HepG2 (cell line): Measurements from ENCODE around the gene TNIP1. TPM values are rescaled to one million over a fixed set of nuclear protein-coding genes. Genes with fewer than 3 reads are reported as not detected.

Source experiments
- ATAC-seq: fragments of 200-7000 bp; cut with Tn5 transposase; 3 replicates; pipeline ENCODE4 v1.9.1; 2020; ENCODE audit warnings: mild to moderate bottlenecking, moderate library complexity
- BruUV-seq: library from RNA; stranded (reverse); fragments of 400-500 nt; replicated peaks from 2 replicates; lab custom pipeline; 2021; lab: Mats Ljungman, UMichigan
- CTCF ChIA-PET: fragments of 300-600 bp; formaldehyde crosslinking; extraction: SDS; loops from one replicate; lab custom pipeline; 2021; ENCODE audit warnings: low total read pairs, inconsistent platforms, low intra/inter-chr PET ratio; lab: Yijun Ruan, JAX
- POLR2A ChIA-PET: fragments of 350-600 bp; sonication (Branson Sonifier 250); formaldehyde crosslinking; loops from one replicate; lab custom pipeline; 2020; ENCODE audit warnings: antibody characterized with exemption, inconsistent platforms; lab: Yijun Ruan, JAX
- DNase-seq: peaks from one replicate; pipeline ENCODE4 v3.0.0-alpha.2; 2015; ENCODE audit warnings: low spot score
- FAIRE-seq: peaks from 3 replicates; lab custom pipeline; 2011; peaks lifted over from hg19 to GRCh38; lab: Jason Lieb, UNC
- H2AFZ ChIP-seq: one replicate; pipeline ENCODE4 v1.6.1; 2011; ENCODE audit warnings: low read length, inconsistent platforms
- H3K27ac ChIP-seq: fragments of 300-600 bp; 3 replicates; pipeline ENCODE4 v1.8.0; 2011; ENCODE audit warnings: mixed run types, mild to moderate bottlenecking, mixed read lengths, low read length, inconsistent platforms; ENCODE audit not compliant: insufficient read depth; ENCODE audit errors: extremely low read length
- H3K27me3 ChIP-seq, 2 experiments: fragments of 200-600 bp in 1 of 2; 2 replicates in 1 of 2; 3 replicates in 1 of 2; pipeline versions ENCODE4 v1.6.0 to v1.8.0; 2011; ENCODE audit warnings: low read length in 2 of 2, mild to moderate bottlenecking in 2 of 2, moderate library complexity in 2 of 2, inconsistent platforms in 1 of 2; ENCODE audit not compliant: insufficient read depth in 2 of 2, control insufficient read depth in 1 of 2
- H3K36me3 ChIP-seq, 2 experiments: fragments of 200-600 bp in 1 of 2; replicated peaks in 1 of 2; 2 replicates in 1 of 2; 3 replicates in 1 of 2; pipeline versions ENCODE4 v1.5.1 to v1.8.0; 2011; ENCODE audit warnings: low read length in 2 of 2, inconsistent platforms in 1 of 2; ENCODE audit not compliant: insufficient read depth in 2 of 2, control insufficient read depth in 1 of 2
- H3K4me1 ChIP-seq: 2 replicates; pipeline ENCODE4 v1.5.1; 2012; ENCODE audit warnings: low read length, inconsistent platforms; ENCODE audit not compliant: insufficient read depth
- H3K4me2 ChIP-seq: 2 replicates; pipeline ENCODE4 v1.6.0; 2011; ENCODE audit warnings: low read depth, low read length, inconsistent platforms
- H3K4me3 ChIP-seq, 3 experiments: fragments of 200-600 bp in 1 of 3; sonication (generic), shearing (Covaris generic) in 1 of 3; replicated peaks in 1 of 3; 2 replicates each; pipeline ENCODE4 v1.5.1; 2011 to 2016; ENCODE audit warnings: low read length in 3 of 3, inconsistent platforms in 2 of 3, low read depth in 2 of 3, mild to moderate bottlenecking in 2 of 3, control low read depth in 1 of 3, mixed read lengths in 1 of 3; ENCODE audit not compliant: insufficient read depth in 1 of 3
- H3K79me2 ChIP-seq: one replicate; pipeline ENCODE4 v1.6.1; 2011; ENCODE audit warnings: low read length, inconsistent platforms; ENCODE audit not compliant: insufficient read depth
- H3K9ac ChIP-seq: 2 replicates; pipeline ENCODE4 v1.6.0; 2011; ENCODE audit warnings: mild to moderate bottlenecking, low read depth, low read length, inconsistent platforms; ENCODE audit not compliant: insufficient read depth
- H3K9me3 ChIP-seq: 2 replicates; pipeline ENCODE4 v1.5.1; 2012; ENCODE audit warnings: mild to moderate bottlenecking, low read length
- H4K20me1 ChIP-seq: 2 replicates; pipeline ENCODE4 v1.6.0; 2011; ENCODE audit warnings: inconsistent platforms, mild to moderate bottlenecking, low read length, moderate library complexity; ENCODE audit not compliant: insufficient read depth
- HMGA1 ChIP-seq: sonication (generic); formaldehyde crosslinking; conservative IDR thresholded peaks from 2 replicates; pipeline ENCODE4 v1.4.0; 2020; ENCODE audit warnings: missing genetic modification reagents
- MBNL3 ChIP-seq: fragments of 250-450 bp; sonication (Bioruptor Pico); conservative IDR thresholded peaks from 2 replicates; pipeline ENCODE4 v1.8.0; 2022; ENCODE audit warnings: mild to moderate bottlenecking, inconsistent platforms
- NCOA5 ChIP-seq: sonication (generic); formaldehyde crosslinking; IDR thresholded peaks from 2 replicates; pipeline ENCODE4 v1.4.0; 2020; ENCODE audit warnings: missing genetic modification reagents
- RXRA ChIP-seq: sonication (generic); formaldehyde crosslinking; IDR thresholded peaks from 2 replicates; pipeline ENCODE4 v1.5.1; 2020; ENCODE audit warnings: missing genetic modification reagents
- SMC3 ChIP-seq: IDR thresholded peaks from 2 replicates; pipeline ENCODE4 v1.6.1; 2011; ENCODE audit warnings: low read length, improper control_type of control experiment
- ZNF33A ChIP-seq: sonication (generic); formaldehyde crosslinking; IDR thresholded peaks from 2 replicates; pipeline ENCODE4 v1.5.1; 2020; ENCODE audit warnings: missing genetic modification reagents, mild to moderate bottlenecking, moderate library complexity, borderline replicate concordance
- WGBS: methylation state at CpG from one replicate; pipeline ENCODE4 v1.1.6; 2017; ENCODE audit warnings: low lambda C conversion rate; 5-methylcytosine and 5-hydroxymethylcytosine counted together
- in situ Hi-C: cut with HindIII; loops from 2 replicates; pipeline ENCODE4 v1.10.0; 2017; ENCODE audit warnings: low pct_unique_long_range_greater_than_20kb; ENCODE audit not compliant: extremely low pct_ligation_motif_present
- intact Hi-C: fragments of 100-400 bp; cut with micrococcal nuclease; formaldehyde crosslinking; loops from one replicate; pipeline ENCODE4 v1.10.0; 2022; ENCODE audit not compliant: unreplicated experiment
- polyA plus RNA-seq, 8 experiments: library from polyadenylated mRNA; depleted of rRNA in 3 of 8; stranded (reverse) in 7 of 8; unstranded in 1 of 8; fragments of >200 nt; fragmentation: Illumina TruSeq in 4 of 8; extraction: Trizol in 4 of 8; gene quantifications; 2 replicates each; pipeline versions ENCODE4 v1.2.1 to v1.2.3, GENCODE V29; 2011 to 2016; ENCODE audit warnings: low read depth in 4 of 8, missing spikeins in 1 of 8, mixed read lengths in 1 of 8; ENCODE audit not compliant: insufficient read depth in 1 of 8
- total RNA-seq, 5 experiments: library from RNA; depleted of rRNA; stranded (reverse); fragments of >200 nt; fragmentation: Illumina TruSeq; extraction: Trizol; gene quantifications; 2 replicates each; pipeline ENCODE4 v1.2.3, GENCODE V29; 2016; ENCODE audit warnings: low read depth in 1 of 5
- TF ChIP-seq, protein P1 (sequence below): sonication (generic); formaldehyde crosslinking; IDR thresholded peaks from 2 replicates; pipeline ENCODE4 v1.8.1; 2023; ENCODE audit warnings: mild to moderate bottlenecking, inconsistent platforms, moderate library complexity, missing genetic modification reagents, borderline replicate concordance
- TF ChIP-seq, protein P2 (sequence below): sonication (generic); formaldehyde crosslinking; IDR thresholded peaks from 2 replicates; pipeline ENCODE4 v1.9.0; 2021; ENCODE audit warnings: missing genetic modification reagents, mild to moderate bottlenecking, borderline replicate concordance

The TNIP1 gene
- total and polyA plus RNA-seq, 2 of the 13 experiments (the other 11 are each of a cell fraction or from before 2014, with no cell fraction given), result 26.2 to 45.9 TPM

DNA sequence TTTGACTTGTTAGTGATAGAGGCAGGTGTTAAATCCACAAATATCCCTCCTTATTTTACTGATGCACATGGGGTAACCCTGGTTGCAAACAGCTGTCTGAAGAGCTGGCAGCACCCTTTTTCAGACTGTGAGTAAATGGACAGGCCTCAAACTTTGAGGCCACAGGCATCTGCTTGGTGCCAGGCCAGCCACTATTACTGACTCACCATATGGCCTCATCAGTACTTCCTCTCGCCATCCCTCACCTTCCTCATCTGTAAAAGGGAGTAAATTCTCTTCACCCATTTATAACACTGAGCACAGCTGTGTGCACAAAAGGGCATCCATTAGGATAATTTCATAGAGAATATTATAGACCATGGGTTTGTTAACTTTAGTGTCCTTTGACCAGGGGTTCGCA is 11.9 kb upstream of the TNIP1 start:
- POLR2A ChIA-PET, result interaction anchor here (1.9 kb wide), 1 partner anchor 11 kb away, joined by 7 read pairs; the partner anchor contains the start of gene TNIP1
- no peak overlapping the region for H3K9ac ChIP-seq
- no peak overlapping the region for H3K4me3 ChIP-seq
- peaks cover 49% of the 10 kb centered on the region for H3K4me1 ChIP-seq
- CTCF ChIA-PET, result no interaction called here
- no peak for DNase-seq
- BruUV-seq, result no TSS peak
- 47% methylated on average over 2 of the region's 2 CpGs for WGBS
- H3K27ac ChIP-seq, result no peak overlapping the region
- no peaks in the 10 kb centered on the region for H4K20me1 ChIP-seq
- H2AFZ ChIP-seq, result no peak overlapping the region
- H3K79me2 ChIP-seq, result no peaks in the 10 kb centered on the region
- TF ChIP-seq MBNL3 (CRISPR knock-in tag), result no peak
- no peak for TF ChIP-seq ZNF33A (CRISPR knock-in tag)
- TF ChIP-seq, protein P1, sequence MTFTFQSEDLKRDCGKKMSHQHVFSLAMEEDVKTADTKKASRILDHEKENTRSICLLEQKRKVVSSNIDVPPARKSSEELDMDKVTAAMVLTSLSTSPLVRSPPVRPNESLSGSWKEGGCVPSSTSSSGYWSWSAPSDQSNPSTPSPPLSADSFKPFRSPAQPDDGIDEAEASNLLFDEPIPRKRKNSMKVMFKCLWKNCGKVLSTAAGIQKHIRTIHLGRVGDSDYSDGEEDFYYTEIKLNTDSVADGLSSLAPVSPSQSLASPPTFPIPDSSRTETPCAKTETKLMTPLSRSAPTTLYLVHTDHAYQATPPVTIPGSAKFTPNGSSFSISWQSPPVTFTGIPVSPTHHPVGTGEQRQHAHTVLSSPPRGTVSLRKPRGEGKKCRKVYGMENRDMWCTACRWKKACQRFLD, result no peak
- no peak for TF ChIP-seq RXRA
- no peak for TF ChIP-seq SMC3
- TF ChIP-seq NCOA5, result no peak
- TF ChIP-seq, protein P2, sequence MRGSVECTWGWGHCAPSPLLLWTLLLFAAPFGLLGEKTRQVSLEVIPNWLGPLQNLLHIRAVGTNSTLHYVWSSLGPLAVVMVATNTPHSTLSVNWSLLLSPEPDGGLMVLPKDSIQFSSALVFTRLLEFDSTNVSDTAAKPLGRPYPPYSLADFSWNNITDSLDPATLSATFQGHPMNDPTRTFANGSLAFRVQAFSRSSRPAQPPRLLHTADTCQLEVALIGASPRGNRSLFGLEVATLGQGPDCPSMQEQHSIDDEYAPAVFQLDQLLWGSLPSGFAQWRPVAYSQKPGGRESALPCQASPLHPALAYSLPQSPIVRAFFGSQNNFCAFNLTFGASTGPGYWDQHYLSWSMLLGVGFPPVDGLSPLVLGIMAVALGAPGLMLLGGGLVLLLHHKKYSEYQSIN (CRISPR knock-in tag), result no peak
- no peak for TF ChIP-seq HMGA1 (CRISPR knock-in tag)
- no peak overlapping the region for H3K4me2 ChIP-seq
- FAIRE-seq, result no peak
- no peaks in the 10 kb centered on the region; a peak in 1 of 5 replicates for H3K27me3 ChIP-seq
- no peaks in the 10 kb centered on the region for H3K36me3 ChIP-seq
- intact Hi-C loops (no loop called here), in situ Hi-C loops (no loop called here)
- H3K9me3 ChIP-seq, result no peaks in the 10 kb centered on the region
- ATAC-seq, result no peak
